ENCODE results near the gene HOXA13.

HOXA13 gene

GRCh38 chr7:27209933-27210440 is 10.1 kb upstream of the HOXA13 start:
- no peaks in the 10 kb centered on the region for H3K9me3 ChIP-seq (ENCODE audit: insufficient read depth, low read length)
- TF ChIP-seq YY1 (IDR thresholded peaks at IDR 0.05; ENCODE audit: insufficient read depth, insufficient read length) (no peak), ZNF274 (IDR thresholded peaks at IDR 0.05; ENCODE audit: low read depth, low read length) (no peak), SUZ12 (IDR thresholded peaks at IDR 0.05; ENCODE audit: extremely low read depth, insufficient read depth, insufficient read length) (peak; percentile 24)
- H3K4me3 ChIP-seq (ENCODE audit: insufficient read length, low read depth): no peak overlapping the region
- DNase-seq (ENCODE audit: low read depth, low spot score): no peak
- H3K9ac ChIP-seq (ENCODE audit: insufficient read length, low read depth): no peak overlapping the region
- H3K36me3 ChIP-seq (ENCODE audit: insufficient read depth, insufficient read length, low read length): no peaks in the 10 kb centered on the region
- peaks cover 80% of the 10 kb centered on the region for H3K27me3 ChIP-seq (ENCODE audit: insufficient read depth, insufficient read length)
- peaks cover 13% of the 10 kb centered on the region for H3K4me1 ChIP-seq (ENCODE audit: insufficient read depth, insufficient read length)

GRCh38 chr7:27208998-27209397 is 9.1 kb upstream of the HOXA13 start:
- H3K4me3 ChIP-seq (ENCODE audit: insufficient read length, low read depth): no peak overlapping the region
- TF ChIP-seq YY1 (IDR thresholded peaks at IDR 0.05; ENCODE audit: insufficient read depth, insufficient read length) (no peak), SUZ12 (IDR thresholded peaks at IDR 0.05; ENCODE audit: extremely low read depth, insufficient read depth, insufficient read length) (no peak), ZNF274 (IDR thresholded peaks at IDR 0.05; ENCODE audit: low read depth, low read length) (no peak)
- H3K36me3 ChIP-seq (ENCODE audit: insufficient read depth, insufficient read length, low read length): no peaks in the 10 kb centered on the region
- H3K9ac ChIP-seq (ENCODE audit: insufficient read length, low read depth): no peak overlapping the region
- DNase-seq (ENCODE audit: low read depth, low spot score): no peak
- peaks cover 13% of the 10 kb centered on the region for H3K4me1 ChIP-seq (ENCODE audit: insufficient read depth, insufficient read length)
- H3K27me3 ChIP-seq (ENCODE audit: insufficient read depth, insufficient read length): peaks cover 90% of the 10 kb centered on the region
- no peaks in the 10 kb centered on the region for H3K9me3 ChIP-seq (ENCODE audit: insufficient read depth, low read length)

DNA sequence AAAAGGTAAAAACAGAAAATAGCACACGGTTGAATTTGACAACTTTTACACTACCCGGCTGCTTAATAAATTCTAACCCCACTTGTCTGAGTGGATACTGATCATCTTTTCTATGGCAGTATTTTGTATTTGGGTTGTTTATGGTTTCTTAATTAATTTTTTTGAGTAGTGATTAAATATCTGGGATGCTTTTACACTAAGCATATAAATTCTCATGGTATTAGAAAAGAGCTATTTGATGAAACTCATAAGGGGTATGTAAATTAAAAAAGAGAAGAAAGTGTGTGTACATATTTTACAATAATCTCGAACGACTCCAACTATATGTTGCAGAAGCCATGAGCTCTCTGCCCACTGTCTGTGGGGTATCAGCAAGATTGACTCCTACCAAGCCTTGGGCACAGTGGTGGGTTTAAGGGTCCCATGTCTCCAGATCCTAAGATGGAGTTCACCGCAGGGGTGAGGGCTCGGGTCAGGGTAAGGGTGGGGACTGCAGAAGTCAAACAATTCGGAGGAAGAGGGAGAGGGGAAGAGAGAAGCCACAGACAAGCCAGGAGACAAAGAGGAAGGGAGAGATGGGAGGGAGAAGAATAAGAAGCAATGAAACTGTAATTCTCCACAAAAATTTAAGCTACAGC is 7.6 kb upstream of the HOXA13 start:
- no peak overlapping the region for H3K9ac ChIP-seq (ENCODE audit: insufficient read length, low read depth)
- peaks cover 99% of the 10 kb centered on the region for H3K27me3 ChIP-seq (ENCODE audit: insufficient read depth, insufficient read length)
- H3K4me1 ChIP-seq (ENCODE audit: insufficient read depth, insufficient read length): peaks cover 7% of the 10 kb centered on the region
- TF ChIP-seq ZNF274 (IDR thresholded peaks at IDR 0.05; ENCODE audit: low read depth, low read length) (no peak), YY1 (IDR thresholded peaks at IDR 0.05; ENCODE audit: insufficient read depth, insufficient read length) (no peak), SUZ12 (IDR thresholded peaks at IDR 0.05; ENCODE audit: extremely low read depth, insufficient read depth, insufficient read length) (no peak)
- H3K4me3 ChIP-seq (ENCODE audit: insufficient read length, low read depth): no peak overlapping the region
- H3K36me3 ChIP-seq (ENCODE audit: insufficient read depth, insufficient read length, low read length): no peaks in the 10 kb centered on the region
- no peaks in the 10 kb centered on the region for H3K9me3 ChIP-seq (ENCODE audit: insufficient read depth, low read length)
- DNase-seq (ENCODE audit: low read depth, low spot score): no peak

DNA sequence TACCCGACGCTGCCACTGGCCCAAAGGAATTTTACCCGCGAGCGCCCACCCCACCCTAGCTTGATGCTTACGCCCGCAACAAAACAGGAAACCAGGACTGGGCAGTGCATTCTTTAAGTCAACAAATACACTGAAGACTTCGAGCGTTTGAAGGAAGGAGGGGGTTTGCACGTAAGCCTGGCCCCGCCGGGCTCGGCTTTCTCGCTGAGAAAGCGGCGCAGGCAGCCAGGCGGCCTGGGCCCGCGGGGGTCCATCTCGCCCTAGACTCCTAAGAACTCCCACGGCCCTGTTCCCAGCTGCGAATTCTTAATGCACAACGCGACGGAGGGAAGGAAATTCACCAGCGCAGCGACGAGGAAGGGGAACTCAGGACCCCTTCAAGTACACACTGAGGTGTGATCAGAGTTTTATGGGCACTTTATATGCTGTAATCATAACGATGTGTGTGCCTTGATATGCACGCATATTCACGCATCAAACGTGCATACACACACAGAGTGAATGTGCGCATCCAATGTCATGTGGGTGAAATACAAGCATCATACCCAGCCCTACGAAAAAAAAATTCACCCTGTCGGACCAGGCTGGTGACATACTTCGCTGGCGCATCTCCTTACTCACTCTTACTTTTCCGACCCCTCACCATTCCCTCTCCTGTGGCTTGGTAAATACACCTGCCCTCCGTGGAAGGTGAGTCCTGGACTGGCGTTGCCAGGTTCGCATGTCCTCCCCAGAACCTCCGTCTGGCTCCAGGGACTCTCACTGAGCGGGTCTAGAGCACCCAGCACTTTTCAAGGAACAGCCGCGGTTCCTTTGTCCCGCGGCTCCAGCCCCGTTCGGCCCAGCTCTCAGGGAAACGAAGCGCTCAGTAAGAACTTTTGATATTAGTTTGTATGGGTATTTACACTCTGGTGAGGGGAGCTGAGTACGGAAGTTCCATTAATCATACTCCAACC is 5.7 kb upstream of the HOXA13 start:
- H3K36me3 ChIP-seq (ENCODE audit: insufficient read depth, insufficient read length, low read length): no peaks in the 10 kb centered on the region
- DNase-seq (ENCODE audit: low read depth, low spot score): no peak
- no peak for TF ChIP-seq YY1 (IDR thresholded peaks at IDR 0.05; ENCODE audit: insufficient read depth, insufficient read length)
- peak; percentile 70 for TF ChIP-seq SUZ12 (IDR thresholded peaks at IDR 0.05; ENCODE audit: extremely low read depth, insufficient read depth, insufficient read length)
- no peak for TF ChIP-seq ZNF274 (IDR thresholded peaks at IDR 0.05; ENCODE audit: low read depth, low read length)
- H3K9ac ChIP-seq (ENCODE audit: insufficient read length, low read depth): no peak overlapping the region
- H3K4me1 ChIP-seq (ENCODE audit: insufficient read depth, insufficient read length): peaks cover 10% of the 10 kb centered on the region
- no peaks in the 10 kb centered on the region for H3K9me3 ChIP-seq (ENCODE audit: insufficient read depth, low read length)
- H3K27me3 ChIP-seq (ENCODE audit: insufficient read depth, insufficient read length): peaks cover 100% of the 10 kb centered on the region
- peak overlapping the region; percentile 10 for H3K4me3 ChIP-seq (ENCODE audit: insufficient read length, low read depth)

DNA sequence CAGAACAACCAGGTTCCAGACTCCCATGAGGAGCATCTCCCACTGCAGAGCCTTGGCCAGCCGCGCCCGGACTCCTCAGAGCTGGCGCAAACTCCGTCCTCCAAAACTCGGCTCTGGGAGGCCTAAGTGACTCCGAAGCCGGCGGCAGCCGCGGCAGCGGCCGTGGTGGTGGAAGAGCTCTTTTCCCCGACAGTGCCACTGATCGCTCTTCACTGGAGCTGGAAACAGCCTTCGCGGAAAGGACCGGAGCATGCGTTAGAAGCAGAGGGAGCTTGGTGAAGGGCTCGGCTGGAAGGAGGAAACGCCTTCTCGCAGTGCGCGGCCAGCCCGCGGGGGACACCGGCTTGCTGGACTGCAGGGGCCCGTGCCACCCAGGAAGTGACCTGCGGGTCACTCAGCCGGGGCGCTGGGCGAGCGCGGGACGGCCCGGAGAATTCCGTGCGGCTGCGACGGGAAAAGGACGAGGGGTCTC is 5.0 kb upstream of the HOXA13 start:
- H3K27me3 ChIP-seq (ENCODE audit: insufficient read depth, insufficient read length): peaks cover 99% of the 10 kb centered on the region
- TF ChIP-seq SUZ12 (IDR thresholded peaks at IDR 0.05; ENCODE audit: extremely low read depth, insufficient read depth, insufficient read length) (peak; percentile 72), ZNF274 (IDR thresholded peaks at IDR 0.05; ENCODE audit: low read depth, low read length) (no peak), YY1 (IDR thresholded peaks at IDR 0.05; ENCODE audit: insufficient read depth, insufficient read length) (no peak)
- no peak overlapping the region for H3K9ac ChIP-seq (ENCODE audit: insufficient read length, low read depth)

GRCh38 chr7:27203964-27204594 is 4.2 kb upstream of the HOXA13 start:
- H3K27me3 ChIP-seq (ENCODE audit: insufficient read depth, insufficient read length): peaks cover 96% of the 10 kb centered on the region
- H3K4me1 ChIP-seq (ENCODE audit: insufficient read depth, insufficient read length): peaks cover 11% of the 10 kb centered on the region
- H3K36me3 ChIP-seq (ENCODE audit: insufficient read depth, insufficient read length, low read length): no peaks in the 10 kb centered on the region
- no peak for DNase-seq (ENCODE audit: low read depth, low spot score)
- H3K9ac ChIP-seq (ENCODE audit: insufficient read length, low read depth): no peak overlapping the region
- no peak overlapping the region for H3K4me3 ChIP-seq (ENCODE audit: insufficient read length, low read depth)
- no peak for TF ChIP-seq ZNF274 (IDR thresholded peaks at IDR 0.05; ENCODE audit: low read depth, low read length)
- no peak for TF ChIP-seq YY1 (IDR thresholded peaks at IDR 0.05; ENCODE audit: insufficient read depth, insufficient read length)
- no peak for TF ChIP-seq SUZ12 (IDR thresholded peaks at IDR 0.05; ENCODE audit: extremely low read depth, insufficient read depth, insufficient read length)
- no peaks in the 10 kb centered on the region for H3K9me3 ChIP-seq (ENCODE audit: insufficient read depth, low read length)

More for the DNA sequence above, 5.0 kb upstream of the HOXA13 start:
- Histone ChIP-seq H3K4me1 (ENCODE audit: insufficient read depth, insufficient read length) (peaks cover 10% of the 10 kb centered on the region), H3K36me3 (ENCODE audit: insufficient read depth, insufficient read length, low read length) (no peaks in the 10 kb centered on the region), H3K4me3 (ENCODE audit: insufficient read length, low read depth) (peak overlapping the region; percentile 10), H3K9me3 (ENCODE audit: insufficient read depth, low read length) (no peaks in the 10 kb centered on the region)
- no peak for DNase-seq (ENCODE audit: low read depth, low spot score)
